Common myeloid progenitor, CD34-positive (primary cell): ENCODE data around the gene GNB1L.

Experiments
- CTCF ChIA-PET: fragments of 350-600 bp; sonication (Branson Sonifier 250); formaldehyde crosslinking; loops from one replicate; lab custom pipeline; 2021; ENCODE audit warnings: antibody characterized with exemption; lab: Charles Lee
- POLR2A ChIA-PET: fragments of 350-600 bp; sonication (Branson Sonifier 250); formaldehyde crosslinking; loops from one replicate; lab custom pipeline; 2021; ENCODE audit warnings: antibody characterized with exemption; lab: Charles Lee
- DNase-seq, 3 donors: peaks; one replicate each; pipeline versions ENCODE4 v3.0.0 to v3.0.0-alpha.2; 2013
- H3K27ac ChIP-seq, 2 experiments: 1 replicate in 1 of 2; 2 replicates in 1 of 2; pipeline ENCODE4 v1.7.0; 2013; ENCODE audit warnings: inconsistent platforms in 2 of 2, low read length in 2 of 2, mild to moderate bottlenecking in 2 of 2, low read depth in 1 of 2, moderate library complexity in 1 of 2; ENCODE audit not compliant: severe bottlenecking in 2 of 2, insufficient read depth in 1 of 2, poor library complexity in 1 of 2
- H3K27me3 ChIP-seq, 5 experiments: replicated peaks in 2 of 5; 1 replicate in 3 of 5; 2 replicates in 2 of 5; pipeline versions ENCODE4 v1.6.1 to v1.7.0; 2013; ENCODE audit warnings: low read length in 4 of 5, mild to moderate bottlenecking in 2 of 5, moderate library complexity in 2 of 5, inconsistent platforms in 1 of 5; ENCODE audit not compliant: insufficient read depth in 5 of 5, control insufficient read depth in 4 of 5
- H3K36me3 ChIP-seq, 4 experiments: 1 replicate in 2 of 4; 2 replicates in 2 of 4; pipeline versions ENCODE4 v1.6.1 to v1.7.0; 2013; ENCODE audit warnings: low read length in 3 of 4, control low read depth in 1 of 4, mild to moderate bottlenecking in 1 of 4; ENCODE audit not compliant: control insufficient read depth in 4 of 4, insufficient read depth in 4 of 4
- H3K4me1 ChIP-seq, 4 experiments: 1 replicate in 3 of 4; 2 replicates in 1 of 4; pipeline versions ENCODE4 v1.6.1 to v1.7.1; 2013; ENCODE audit warnings: low read length in 3 of 4, mild to moderate bottlenecking in 3 of 4, control low read depth in 1 of 4, inconsistent platforms in 1 of 4, moderate library complexity in 1 of 4; ENCODE audit not compliant: control insufficient read depth in 4 of 4, insufficient read depth in 4 of 4; ENCODE audit errors: control extremely low read depth in 1 of 4
- H3K4me3 ChIP-seq, 7 experiments: 1 replicate in 4 of 7; 2 replicates in 3 of 7; pipeline versions ENCODE4 v1.5.1 to v1.7.0; 2013; ENCODE audit warnings: mild to moderate bottlenecking in 7 of 7, low read length in 6 of 7, moderate library complexity in 6 of 7, inconsistent platforms in 2 of 7, low read depth in 2 of 7, control low read depth in 1 of 7; ENCODE audit not compliant: insufficient read depth in 4 of 7, control insufficient read depth in 1 of 7; ENCODE audit errors: extremely low read depth in 1 of 7
- H3K9me3 ChIP-seq, 5 experiments: 1 replicate in 4 of 5; 2 replicates in 1 of 5; pipeline versions ENCODE4 v1.6.1 to v1.7.1; 2013; ENCODE audit warnings: low read length in 4 of 5, mild to moderate bottlenecking in 2 of 5, inconsistent platforms in 1 of 5, low read depth in 1 of 5, moderate library complexity in 1 of 5; ENCODE audit not compliant: control insufficient read depth in 4 of 5, insufficient read depth in 2 of 5; ENCODE audit errors: control extremely low read depth in 1 of 5
- WGBS: methylation state at CpG from one replicate; pipeline ENCODE4 v1.1.5; 2013; ENCODE audit not compliant: insufficient coverage; 5-methylcytosine and 5-hydroxymethylcytosine counted together

The GNB1L gene

GRCh38 chr22:19824926-19825339 is 29.7 kb downstream of the GNB1L start:
- ChIA-PET POLR2A (no interaction called here), CTCF (interaction anchor here (1.7 kb wide), 1 partner anchor 8 kb away, joined by 7 read pairs; no protein-coding TSS in a partner anchor)
- no peak for DNase-seq
- H3K36me3 ChIP-seq, result no peaks in the 10 kb centered on the region
- H3K4me1 ChIP-seq, result no peaks in the 10 kb centered on the region
- H3K9me3 ChIP-seq, result peaks cover 0 to 1% (median 0%) of the 10 kb centered on the region in 5 experiments
- H3K4me3 ChIP-seq, result no peak overlapping the region
- no peaks in the 10 kb centered on the region for H3K27me3 ChIP-seq
- WGBS, result 98% methylated on average over 6 of the region's 8 CpGs
- H3K27ac ChIP-seq, result no peak overlapping the region

- CTCF ChIA-PET, result interaction anchor here (1.7 kb wide), 1 partner anchor 9 kb away, joined by 7 read pairs; no protein-coding TSS in a partner anchor
- no peaks in the 10 kb centered on the region for H3K36me3 ChIP-seq
Observed at GRCh38 chr22:19824212-19824925, 30.3 kb downstream of the GNB1L start.

DNA sequence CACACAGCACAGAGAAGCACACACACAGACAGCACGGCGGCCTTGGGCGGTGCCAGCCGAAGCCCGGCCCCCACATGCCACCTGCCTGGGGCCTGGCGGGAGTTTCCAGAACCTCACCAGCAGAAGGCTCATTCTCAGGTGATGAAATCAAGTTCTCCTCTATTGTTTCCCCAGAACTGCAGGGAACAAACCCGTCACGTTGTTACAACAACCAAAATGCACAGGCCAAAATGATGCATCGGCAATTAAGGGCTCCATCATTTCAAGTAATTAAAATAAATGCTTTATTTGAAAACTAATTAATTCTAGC is 30.8 kb downstream of the GNB1L start:
- POLR2A ChIA-PET, result no interaction called here
- H3K9me3 ChIP-seq, result peaks cover 0 to 1% (median 0%) of the 10 kb centered on the region in 5 experiments
- no peaks in the 10 kb centered on the region for H3K36me3 ChIP-seq
- H3K27ac ChIP-seq, result no peak overlapping the region
- H3K27me3 ChIP-seq, result no peaks in the 10 kb centered on the region
- H3K4me1 ChIP-seq, result no peaks in the 10 kb centered on the region
- CTCF ChIA-PET, result interaction anchor here (1.7 kb wide), 1 partner anchor 9 kb away, joined by 7 read pairs; no protein-coding TSS in a partner anchor
- no peak for DNase-seq
- WGBS, result 100% methylated on average over 4 of the region's 9 CpGs
- H3K4me3 ChIP-seq, result no peak overlapping the region

More at GRCh38 chr22:19824212-19824925, 30.3 kb downstream of the GNB1L start:
- POLR2A ChIA-PET, result no interaction called here
- DNase-seq, result no peak
- WGBS, result 95% methylated on average over 13 of the region's 16 CpGs
- H3K4me1 ChIP-seq, result no peaks in the 10 kb centered on the region
- H3K27ac ChIP-seq, result no peak overlapping the region
- no peak overlapping the region for H3K4me3 ChIP-seq
- no peaks in the 10 kb centered on the region for H3K27me3 ChIP-seq
- peaks cover 0 to 1% (median 0%) of the 10 kb centered on the region in 5 experiments for H3K9me3 ChIP-seq

DNA sequence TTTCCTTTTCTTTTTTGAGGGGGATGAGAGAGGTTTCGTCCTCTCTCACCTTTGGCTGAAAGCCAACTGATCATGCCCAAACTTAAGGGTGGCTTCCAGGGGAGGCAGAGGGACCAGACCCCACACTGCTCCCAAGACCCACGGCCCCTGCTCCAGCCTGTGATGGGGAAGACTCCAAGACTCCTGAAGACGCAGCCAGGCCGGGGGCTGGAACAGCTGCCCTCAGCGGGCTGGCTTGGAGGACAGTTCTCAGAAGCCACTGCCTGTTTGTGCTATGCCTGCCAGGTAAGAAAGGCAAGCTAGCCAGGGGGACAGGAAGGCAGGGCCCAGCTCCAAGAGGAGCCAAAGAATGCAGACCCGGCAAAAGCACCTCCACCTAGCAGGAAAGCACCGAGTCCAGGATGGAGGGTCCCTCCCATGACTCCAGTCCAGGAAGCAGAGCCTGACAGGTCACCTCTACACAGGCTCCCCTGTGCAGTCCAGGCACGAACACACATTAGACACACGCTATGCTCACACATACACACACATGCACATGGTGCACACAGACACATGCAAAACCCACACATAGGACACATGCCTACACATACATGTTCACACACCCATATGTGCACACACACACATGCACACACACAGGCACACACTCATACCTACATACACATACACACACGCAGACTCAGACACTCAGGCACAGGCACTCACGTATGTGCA is 31.3 kb downstream of the GNB1L start:
- POLR2A ChIA-PET, result no interaction called here
- Histone ChIP-seq H3K27me3 (no peaks in the 10 kb centered on the region), H3K27ac (no peak overlapping the region), H3K36me3 (no peaks in the 10 kb centered on the region), H3K4me1 (no peaks in the 10 kb centered on the region), H3K4me3 (no peak overlapping the region), H3K9me3 (peaks cover 0 to 1% (median 0%) of the 10 kb centered on the region in 5 experiments)
- no peak for DNase-seq
- 96% methylated on average over 10 of the region's 11 CpGs for WGBS
- CTCF ChIA-PET, result interaction anchor here (1.7 kb wide), 1 partner anchor 10 kb away, joined by 7 read pairs; no protein-coding TSS in a partner anchor

DNA sequence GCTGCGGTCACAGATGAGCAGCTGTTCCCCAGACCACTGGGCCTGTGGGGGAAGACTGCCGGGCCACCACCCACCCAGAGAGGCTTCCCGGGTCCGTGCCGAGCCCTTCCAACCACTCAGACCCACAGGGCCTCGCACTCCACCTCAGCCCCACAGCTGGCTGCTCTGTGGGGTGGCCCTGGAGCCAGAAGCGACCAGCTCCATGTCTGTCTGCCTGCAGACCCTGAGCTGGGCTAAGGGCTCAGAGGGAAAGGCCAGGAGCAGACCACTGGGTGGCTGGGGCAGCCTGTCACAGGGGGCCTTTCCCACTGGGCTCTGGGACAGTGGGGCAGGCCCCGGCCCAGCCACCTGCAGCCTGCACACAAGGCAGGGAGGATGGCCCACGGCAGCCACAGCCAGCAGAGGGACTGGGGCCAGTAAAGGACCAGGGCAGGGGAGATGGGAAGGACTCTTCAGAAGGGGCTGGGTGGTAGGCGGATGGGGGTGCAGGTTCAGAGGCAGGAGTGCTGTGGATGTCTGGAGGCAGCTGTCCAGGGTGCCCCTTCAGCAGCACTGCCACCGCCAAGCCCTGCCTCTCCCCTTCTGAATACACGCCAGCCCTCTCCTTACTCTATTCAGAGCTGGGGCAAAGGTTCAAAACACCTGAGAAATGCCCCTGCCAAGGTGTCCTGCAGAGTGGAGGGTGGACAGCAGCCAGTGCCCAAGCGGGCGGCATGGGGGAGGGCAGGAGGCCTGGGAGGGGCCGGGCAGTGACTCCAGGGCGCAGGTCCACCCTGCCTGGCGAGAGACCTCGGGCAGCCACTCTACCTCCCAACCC is 32.2 kb downstream of the GNB1L start:
- Histone ChIP-seq H3K9me3 (peaks cover 0 to 1% (median 0%) of the 10 kb centered on the region in 5 experiments), H3K4me3 (no peak overlapping the region), H3K27me3 (no peaks in the 10 kb centered on the region), H3K27ac (no peak overlapping the region), H3K4me1 (no peaks in the 10 kb centered on the region), H3K36me3 (no peaks in the 10 kb centered on the region)
- ChIA-PET CTCF (no interaction called here), POLR2A (no interaction called here)
- 95% methylated on average over 12 of the region's 18 CpGs for WGBS
- no peak for DNase-seq

DNA sequence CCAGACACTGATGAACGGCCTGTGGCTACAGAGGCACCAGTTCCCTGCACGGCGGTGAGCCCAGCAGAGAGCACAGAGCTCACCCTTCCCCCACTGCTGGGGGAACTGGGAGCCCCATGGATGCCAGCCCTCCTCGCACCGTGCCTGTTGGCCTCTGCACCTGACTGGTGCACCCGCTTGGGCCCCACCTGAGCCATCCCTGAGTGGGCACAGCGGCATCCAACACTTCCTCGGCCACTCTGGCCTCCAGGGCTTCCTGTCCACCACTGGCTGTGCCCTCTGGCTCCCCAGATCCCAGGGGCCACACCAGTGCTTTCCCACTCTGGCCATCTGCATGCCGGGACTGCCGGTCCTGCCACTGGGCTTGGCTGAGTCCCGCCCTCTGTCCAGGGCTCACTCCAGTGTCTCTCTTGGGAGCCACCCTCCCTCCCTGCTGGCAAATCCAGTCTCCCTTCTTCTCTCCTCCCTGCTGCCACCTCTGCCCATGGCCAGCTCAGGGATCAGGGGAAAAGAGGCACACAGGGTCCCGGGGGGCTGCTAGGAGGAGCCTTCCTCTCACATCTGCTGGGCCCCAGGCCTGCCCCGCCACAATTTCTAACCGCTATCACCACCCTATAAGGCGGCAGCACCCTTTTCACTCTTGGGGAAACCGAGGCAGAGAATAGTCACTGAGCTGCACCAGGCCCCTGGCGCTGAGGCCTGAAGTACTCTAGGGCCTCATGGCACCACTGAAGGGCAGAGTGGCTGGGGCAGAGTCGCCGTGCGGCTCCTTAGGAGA is 33.0 kb downstream of the GNB1L start:
- H3K27me3 ChIP-seq, result no peaks in the 10 kb centered on the region
- H3K36me3 ChIP-seq, result no peaks in the 10 kb centered on the region
- no peak overlapping the region for H3K27ac ChIP-seq
- ChIA-PET CTCF (no interaction called here), POLR2A (no interaction called here)
- no peak for DNase-seq
- no peaks in the 10 kb centered on the region for H3K4me1 ChIP-seq
- WGBS, result 92% methylated on average over 19 of the region's 20 CpGs
- H3K4me3 ChIP-seq, result no peak overlapping the region
- H3K9me3 ChIP-seq, result no peaks in the 10 kb centered on the region
